ENCODE measurements around the gene NOXA1.
A peak's percentile ranks its signal among the peaks of the same experiment; 100 is the strongest.
"Not testable (repeated sequence)": the region's sequence is repeated elsewhere in the genome, so short reads cannot be mapped to it uniquely, and the experiment has no call there.

NOXA1 gene

GRCh38 chr9:137422604-137423513, at the start of gene NOXA1, which contains the start of gene EXD3:
TSS of gene NOXA1 (plus strand) at chr9:137423393. CDS start at chr9:137423530, 137 bp downstream.
TSS of gene EXD3 (minus strand) at chr9:137423162. CDS start at chr9:137395357, 27,805 bp downstream.
- no peak for FAIRE-seq
- peak; percentile 77 for DNase-seq (ENCODE audit: insufficient read length, low spot score)

DNA sequence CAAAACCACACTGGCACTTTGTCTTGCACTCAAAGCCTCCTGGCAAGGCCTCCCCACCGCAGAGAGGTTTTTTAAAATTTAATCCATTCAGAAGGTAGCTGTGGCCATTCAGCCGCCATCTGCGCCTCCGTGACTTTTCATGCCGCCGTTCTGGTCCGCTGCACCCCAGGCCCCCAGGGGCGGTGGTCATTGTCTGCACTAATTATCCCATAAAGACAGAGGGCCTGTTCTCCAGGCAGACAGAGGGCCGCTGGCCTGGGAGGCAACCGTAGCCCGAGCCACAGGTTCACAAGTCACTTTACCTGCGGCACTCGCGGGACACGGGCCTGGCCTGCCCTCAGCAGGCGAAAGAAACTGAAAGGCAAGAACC, 49.6 kb upstream of the NOXA1 start:
- no peak for FAIRE-seq
- DNase-seq (ENCODE audit: insufficient read length, low spot score) = no peak

DNA sequence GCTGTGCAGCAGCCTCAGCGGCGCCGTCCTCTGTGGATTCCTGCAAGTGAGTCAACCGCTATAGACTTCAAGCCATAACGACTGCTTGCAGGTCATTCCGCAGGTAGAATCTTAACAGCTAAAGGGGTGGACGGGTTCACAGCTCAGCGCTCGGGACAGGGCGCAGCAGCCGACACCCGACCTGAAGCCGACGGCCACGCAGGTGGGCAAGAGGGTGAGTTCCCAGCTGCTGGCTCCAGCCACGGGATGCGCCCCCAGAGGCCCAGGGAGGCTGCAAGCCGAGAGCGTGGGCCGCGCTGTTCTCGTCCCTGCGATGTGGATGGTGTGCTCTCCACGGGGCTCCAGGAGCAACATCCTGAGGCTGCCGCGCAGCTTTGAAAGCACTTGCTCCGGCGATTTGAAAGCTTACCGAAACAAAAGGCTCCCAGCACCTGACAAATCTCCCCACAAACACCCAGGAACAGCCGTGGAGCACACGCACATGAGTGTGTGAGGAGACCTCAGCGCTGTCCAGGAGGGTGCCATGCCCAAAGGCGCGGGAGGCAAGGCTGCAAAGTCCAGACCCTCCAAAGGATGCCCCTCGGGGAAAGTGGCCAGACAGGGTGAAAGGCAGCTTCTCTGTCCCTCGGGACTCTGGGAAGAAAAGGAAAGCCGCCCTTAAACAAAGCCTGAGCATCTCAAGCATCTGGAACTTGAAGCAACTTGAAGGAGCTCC, 48.9 kb upstream of the NOXA1 start:
- DNase-seq (ENCODE audit: insufficient read length, low spot score) (no peak), FAIRE-seq (no peak)

DNA sequence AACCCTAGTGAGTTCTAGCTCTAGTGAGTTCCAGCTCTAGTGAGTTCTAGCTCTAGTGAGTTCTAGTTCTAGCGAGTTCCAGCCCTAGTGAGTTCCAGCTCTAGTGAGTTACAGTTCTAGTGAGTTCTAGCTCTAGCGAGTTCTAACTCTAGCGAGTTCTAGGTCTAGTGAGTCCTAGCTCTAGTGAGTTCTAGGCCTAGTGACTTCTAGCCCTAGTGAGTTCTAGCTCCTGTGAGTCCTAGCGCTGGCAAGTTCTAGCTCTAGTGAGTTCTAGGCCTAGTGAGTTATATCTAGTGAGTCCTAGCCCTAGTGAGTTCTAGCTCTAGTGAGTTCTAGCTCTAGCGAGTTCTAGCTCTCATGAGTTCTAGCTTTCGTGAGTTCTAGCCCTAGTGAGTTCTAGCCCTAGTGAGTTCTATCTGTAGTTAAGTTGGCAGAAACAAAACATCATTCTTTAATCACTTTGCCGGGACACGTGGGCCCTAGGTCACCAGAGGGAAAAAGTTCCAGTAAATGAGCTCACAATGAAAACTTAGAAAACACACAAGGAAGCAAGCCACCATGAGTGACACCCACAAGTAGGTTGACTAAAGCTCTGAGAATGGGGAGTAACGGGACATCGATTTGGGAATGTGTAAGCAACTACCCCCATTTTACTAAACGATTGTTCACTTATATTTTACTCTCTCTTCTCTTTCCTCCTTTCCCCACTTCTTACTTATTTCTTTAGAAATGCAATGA, 47.7 kb upstream of the NOXA1 start:
- DNase-seq (ENCODE audit: insufficient read length, low spot score) (no peak), FAIRE-seq (no peak)

DNA sequence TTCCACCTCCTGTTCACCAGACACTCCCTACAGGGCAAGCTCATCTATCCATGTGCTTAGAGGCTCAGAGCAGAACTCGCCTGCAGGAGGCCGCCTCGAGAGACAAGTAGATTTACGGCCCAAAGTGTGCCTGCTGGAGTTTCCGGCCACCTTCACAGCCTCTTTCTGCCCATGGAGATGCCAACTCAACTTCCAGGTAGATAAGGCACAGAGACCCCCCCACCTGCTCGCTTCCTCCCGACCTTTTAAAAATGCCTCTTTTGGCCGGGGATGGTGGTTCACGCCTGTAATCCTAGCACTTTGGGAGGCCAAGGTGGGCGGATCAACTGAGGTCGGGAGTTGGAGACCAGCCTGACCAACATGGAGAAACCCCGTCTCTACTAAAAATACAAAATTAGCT, 46.8 kb upstream of the NOXA1 start:
- no peak for DNase-seq (ENCODE audit: insufficient read length, low spot score)
- no peak for FAIRE-seq

DNA sequence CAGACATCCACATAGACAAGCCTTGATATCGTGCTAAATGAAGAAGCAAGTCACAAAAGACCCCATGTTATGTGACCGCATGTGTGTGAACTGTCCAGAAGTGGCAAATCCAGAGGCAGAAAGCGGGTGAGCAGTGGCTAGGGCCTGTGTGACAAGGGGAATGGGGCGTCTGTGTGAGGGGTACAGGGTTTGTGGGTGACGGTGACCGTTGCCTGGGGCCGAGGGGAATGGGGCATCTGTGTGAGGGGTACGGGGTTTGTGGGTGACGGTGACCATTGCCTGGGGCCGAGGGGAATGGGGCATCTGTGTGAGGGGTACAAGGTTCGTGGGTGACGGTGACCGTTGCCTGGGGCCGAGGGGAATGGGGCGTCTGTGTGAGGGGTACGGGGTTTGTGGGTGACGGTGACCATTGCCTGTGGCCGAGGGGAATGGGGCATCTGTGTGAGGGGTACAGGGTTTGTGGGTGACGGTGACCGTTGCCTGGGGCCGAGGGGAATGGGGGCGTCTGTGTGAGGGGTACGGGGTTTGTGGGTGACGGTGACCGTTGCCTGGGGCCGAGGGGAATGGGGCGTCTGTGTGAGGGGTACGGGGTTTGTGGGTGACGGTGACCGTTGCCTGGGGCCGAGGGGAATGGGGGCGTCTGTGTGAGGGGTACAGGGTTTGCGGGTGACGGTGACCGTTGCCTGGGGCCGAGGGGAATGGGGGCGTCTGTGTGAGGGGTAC, 44.3 kb upstream of the NOXA1 start:
- peak; percentile 68 for FAIRE-seq
- not testable (repeated sequence) for DNase-seq (ENCODE audit: insufficient read length, low spot score)

- DNase-seq (ENCODE audit: insufficient read length, low spot score) (no peak), FAIRE-seq (no peak)
These were observed 43.4 kb upstream of the NOXA1 start for GRCh38 chr9:137379761-137380161.

- no peak for DNase-seq (ENCODE audit: insufficient read length, low spot score)
- no peak for FAIRE-seq
These were observed 43.0 kb upstream of the NOXA1 start for GRCh38 chr9:137380171-137380570.

- FAIRE-seq = no peak
- no peak for DNase-seq (ENCODE audit: insufficient read length, low spot score)
These were observed 42.6 kb upstream of the NOXA1 start for GRCh38 chr9:137380606-137381005.

GRCh38 chr9:137381501-137382443, 41.4 kb upstream of the NOXA1 start:
- DNase-seq (ENCODE audit: insufficient read length, low spot score) = no peak
- no peak for FAIRE-seq

DNA sequence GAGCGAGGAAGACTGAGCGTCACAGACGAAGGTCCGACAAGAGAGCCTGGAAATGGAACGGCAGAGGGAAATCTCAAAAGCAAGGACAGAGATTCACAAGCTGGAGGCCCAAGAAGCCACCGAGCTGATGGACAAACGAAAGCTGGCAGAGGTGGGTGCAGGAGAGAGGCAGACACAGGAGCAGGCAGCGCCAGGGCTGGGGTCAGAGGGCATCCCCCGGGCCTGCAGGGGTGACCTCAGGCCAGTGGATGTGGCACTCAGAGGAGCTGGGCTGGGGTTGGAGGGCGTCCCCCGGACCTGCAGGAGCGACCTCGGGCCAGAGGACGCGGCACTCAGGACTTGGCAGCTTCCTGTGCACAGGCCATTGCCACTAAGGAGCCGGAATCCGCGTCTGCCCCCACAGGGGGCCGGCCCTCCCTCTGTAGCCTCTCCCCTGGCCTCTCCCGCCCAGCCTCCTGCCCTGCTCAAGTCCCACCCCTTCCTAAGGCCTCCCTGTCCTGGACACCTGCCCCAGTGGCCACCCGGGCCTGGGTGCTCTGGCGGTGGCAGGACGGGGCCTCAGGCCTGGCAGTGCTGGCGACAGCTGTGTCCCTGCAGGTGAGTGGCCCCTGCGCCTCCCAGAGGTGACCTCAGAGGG, 40.6 kb upstream of the NOXA1 start:
- FAIRE-seq = no peak
- DNase-seq (ENCODE audit: insufficient read length, low spot score) = no peak

GRCh38 chr9:137383081-137383783, 40.0 kb upstream of the NOXA1 start:
- no peak for DNase-seq (ENCODE audit: insufficient read length, low spot score)
- no peak for FAIRE-seq

DNA sequence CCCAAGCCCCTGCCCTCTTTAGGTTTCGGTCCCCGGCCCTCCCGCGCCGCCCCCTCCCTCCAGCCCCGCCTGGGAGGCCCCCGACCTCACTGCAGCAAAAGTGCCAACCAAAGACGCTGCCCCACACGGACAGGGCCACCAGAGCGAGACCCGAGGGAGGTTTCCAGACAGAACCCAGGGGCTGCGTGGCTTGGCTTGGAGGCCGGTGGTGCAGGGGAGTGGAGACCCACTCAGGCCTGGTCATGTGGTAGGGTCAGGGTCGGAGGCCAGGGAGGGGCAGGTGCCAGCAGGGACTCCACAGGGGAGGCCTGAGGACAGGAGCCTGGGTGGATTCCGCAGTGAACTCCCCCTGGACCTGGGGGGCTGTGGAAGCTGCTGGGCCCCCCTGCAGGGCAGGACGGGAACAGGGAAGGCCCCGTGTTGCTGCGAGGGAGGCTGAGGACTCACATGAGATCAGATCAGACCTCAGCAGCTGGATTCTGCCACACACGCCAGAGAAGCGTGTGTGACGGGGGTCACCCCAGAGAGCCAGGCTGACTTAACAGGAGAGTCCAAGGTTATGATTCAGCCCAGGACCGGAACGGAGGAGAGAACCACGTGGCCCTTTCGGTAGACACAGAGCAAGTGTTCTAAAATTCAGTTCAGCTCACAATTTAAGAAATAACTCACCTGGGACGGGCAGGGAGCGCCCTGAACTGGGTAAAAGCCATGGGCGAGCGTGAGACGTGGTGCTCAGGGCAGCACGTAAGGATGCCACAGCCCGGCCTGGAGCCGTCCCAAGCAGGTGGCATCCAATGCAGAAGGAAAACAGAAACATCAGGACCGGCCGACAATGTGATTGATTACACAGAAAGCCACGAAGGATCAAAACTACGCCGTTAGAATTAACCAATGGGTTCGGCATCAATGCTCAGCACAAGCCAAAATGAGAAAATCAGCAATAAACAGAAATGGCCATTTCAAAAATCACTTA, 39.1 kb upstream of the NOXA1 start:
- no peak for FAIRE-seq
- no peak for DNase-seq (ENCODE audit: insufficient read length, low spot score)

- DNase-seq (ENCODE audit: insufficient read length, low spot score) (no peak), FAIRE-seq (no peak)
These were observed 38.0 kb upstream of the NOXA1 start for GRCh38 chr9:137385061-137385655.

DNA sequence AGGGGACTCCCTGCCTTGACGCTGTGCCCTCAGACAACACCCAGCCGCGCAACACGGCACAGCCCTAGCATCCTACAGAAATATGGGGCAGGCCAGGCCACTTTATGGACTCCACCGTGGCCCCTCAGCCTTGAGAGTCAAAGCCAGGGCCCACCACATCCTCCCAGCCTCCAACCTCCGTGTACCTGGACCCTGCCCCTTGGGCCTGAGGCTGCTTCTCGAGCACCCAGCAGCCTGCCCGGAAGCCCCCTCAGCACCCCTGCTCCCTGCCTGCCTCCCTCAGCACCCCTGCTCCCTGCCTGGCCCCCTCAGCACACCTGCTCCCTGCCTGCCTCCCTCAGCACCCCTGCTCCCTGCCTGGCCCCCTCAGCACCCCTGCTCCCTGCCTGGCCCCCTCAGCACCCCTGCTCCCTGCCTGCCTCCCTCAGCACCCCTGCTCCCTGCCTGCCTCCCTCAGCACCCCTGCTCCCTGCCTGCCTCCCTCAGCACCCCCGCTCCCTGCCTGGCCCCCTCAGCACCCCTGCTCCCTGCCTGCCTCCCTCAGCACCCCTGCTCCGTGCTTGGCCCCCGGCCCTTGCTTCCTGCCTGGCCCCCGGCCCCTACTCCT, 36.6 kb upstream of the NOXA1 start:
- DNase-seq (ENCODE audit: insufficient read length, low spot score); FAIRE-seq: not testable (repeated sequence)

GRCh38 chr9:137387114-137387890, 35.9 kb upstream of the NOXA1 start:
- DNase-seq (ENCODE audit: insufficient read length, low spot score) (no peak), FAIRE-seq (no peak)

All from HTR-8/SVneo (cell line).